ENCODE results near the gene ZNF146. TPM values are rescaled to one million over a fixed set of nuclear protein-coding genes. Genes with fewer than 3 reads are reported as not detected.
A peak's percentile ranks its signal among the peaks of the same experiment; 100 is the strongest.
"Not testable (repeated sequence)": the region's sequence is repeated elsewhere in the genome, so short reads cannot be mapped to it uniquely, and the experiment has no call there.

ZNF146 gene
- total and polyA plus RNA-seq, 2 donors: 39.2 to 145 TPM

DNA sequence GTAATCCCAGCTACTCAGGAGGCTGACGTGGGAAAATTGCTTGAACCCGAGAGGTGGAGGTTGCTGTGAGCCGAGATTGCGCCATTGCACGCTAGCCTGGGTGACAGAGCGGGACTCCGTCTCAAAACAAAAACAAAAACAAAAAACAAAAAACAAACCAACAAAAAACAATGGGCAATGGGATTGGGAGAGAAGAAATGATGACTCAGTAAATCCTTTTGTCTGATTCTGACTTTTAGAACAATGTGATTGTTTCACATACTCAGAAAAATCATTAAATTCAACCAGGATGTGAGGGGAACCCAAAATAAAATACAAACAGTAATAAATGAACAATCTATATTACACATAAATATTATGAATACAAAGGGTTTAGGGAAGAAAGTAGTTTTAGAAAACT is 5.5 kb upstream of the ZNF146 start:
- H3K36me3 ChIP-seq (ENCODE audit: insufficient read depth): no peaks in the 10 kb centered on the region
- WGBS: 99% methylated on average over 7 of the region's 7 CpGs
- no peaks in the 10 kb centered on the region for H3K4me1 ChIP-seq (ENCODE audit: insufficient read depth)
- no peak overlapping the region for H3K4me3 ChIP-seq (ENCODE audit: low read depth, low read length)
- no peak overlapping the region for H3K27ac ChIP-seq (ENCODE audit: low read depth)
- DNase-seq (ENCODE audit: extremely low spot score): no peak

DNA sequence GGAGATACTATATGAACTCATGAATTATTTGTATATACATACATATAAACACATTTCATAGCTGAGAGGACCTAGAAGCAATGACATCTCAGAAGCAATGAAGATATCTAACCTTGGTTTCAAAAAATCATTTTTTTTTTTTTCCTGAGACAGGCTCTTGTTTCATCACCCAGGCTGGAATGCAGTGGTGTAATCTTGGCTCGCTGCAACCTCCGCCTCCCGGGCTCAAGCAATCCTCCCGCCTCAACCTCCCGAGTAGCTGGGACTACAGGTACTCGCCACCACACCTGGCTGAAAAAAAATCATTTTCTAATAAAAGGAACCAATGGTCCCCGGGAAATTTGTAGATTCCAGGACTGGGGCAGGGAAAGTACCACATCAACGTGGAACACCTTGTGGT is 4.4 kb upstream of the ZNF146 start:
- Histone ChIP-seq H3K4me1 (ENCODE audit: insufficient read depth) (no peaks in the 10 kb centered on the region), H3K27ac (ENCODE audit: low read depth) (no peak overlapping the region), H3K36me3 (ENCODE audit: insufficient read depth) (no peaks in the 10 kb centered on the region), H3K4me3 (ENCODE audit: low read depth, low read length) (no peak overlapping the region)
- DNase-seq (ENCODE audit: extremely low spot score): no peak
- 93% methylated on average over 8 of the region's 8 CpGs for WGBS

DNA sequence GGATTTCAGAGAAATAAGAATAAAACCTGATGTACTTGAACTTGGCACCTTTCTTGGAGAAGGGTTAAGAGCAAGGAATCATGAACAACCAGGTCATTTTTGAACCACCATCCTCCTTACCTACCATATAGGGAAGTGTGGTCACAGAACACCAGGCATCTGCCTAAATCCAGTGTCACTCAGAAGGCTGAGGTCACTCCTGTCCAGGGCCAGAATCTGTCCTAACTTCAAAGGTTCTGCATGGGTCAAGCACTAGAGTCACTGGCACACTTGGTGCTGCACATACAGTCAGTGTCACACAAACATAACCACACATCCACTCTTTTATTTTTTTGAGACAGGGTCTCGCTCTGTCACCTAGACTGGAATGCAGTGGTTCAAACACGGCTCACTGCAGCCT is 2.0 kb upstream of the ZNF146 start:
- no peaks in the 10 kb centered on the region for H3K4me1 ChIP-seq (ENCODE audit: insufficient read depth)
- H3K27ac ChIP-seq (ENCODE audit: low read depth): no peak overlapping the region
- no peaks in the 10 kb centered on the region for H3K36me3 ChIP-seq (ENCODE audit: insufficient read depth)
- no peak overlapping the region for H3K4me3 ChIP-seq (ENCODE audit: low read depth, low read length)
- 93% methylated on average over 2 of the region's 2 CpGs for WGBS
- no peak for DNase-seq (ENCODE audit: extremely low spot score)

DNA sequence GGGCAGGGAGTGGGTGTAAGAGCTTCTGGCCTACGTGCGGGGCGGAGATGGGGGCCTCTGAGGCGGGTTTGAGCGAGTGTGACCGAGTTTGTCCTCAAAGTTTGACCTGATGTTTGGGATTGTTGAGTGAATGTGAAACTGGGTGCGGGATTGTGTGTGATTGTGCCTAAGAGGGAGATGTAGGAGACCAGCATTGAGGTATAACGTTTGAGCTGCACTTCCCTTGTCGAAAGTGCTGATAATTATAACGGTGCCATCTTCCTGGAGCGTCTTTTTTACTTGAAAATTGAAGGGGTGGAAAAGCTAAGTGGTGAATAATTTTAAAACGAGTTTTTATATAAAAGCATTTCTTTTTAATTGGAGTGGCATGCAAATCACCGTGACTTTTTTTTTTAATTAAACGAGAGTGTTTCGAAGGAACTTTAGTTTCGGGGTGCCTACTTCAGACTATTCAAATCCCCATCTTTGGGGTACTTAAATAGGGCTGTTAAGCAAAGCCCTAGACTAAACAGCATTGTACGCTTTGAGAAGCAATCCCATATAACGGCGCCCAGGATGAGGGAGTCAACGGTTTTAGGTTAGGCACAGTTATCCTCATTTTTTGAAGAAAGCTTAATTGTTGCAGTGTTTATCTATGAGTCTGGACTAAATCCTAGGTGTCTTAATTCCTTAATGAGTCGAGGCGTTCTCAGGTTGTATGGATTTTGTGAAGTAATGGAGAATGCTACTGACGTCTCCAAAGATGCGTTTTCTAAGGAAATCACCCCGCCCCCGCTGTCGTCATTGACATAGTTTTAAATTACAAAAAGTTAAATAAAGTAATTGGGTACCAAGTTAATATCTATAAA is 594 bp downstream of the ZNF146 start:
- no peaks in the 10 kb centered on the region for H3K36me3 ChIP-seq (ENCODE audit: insufficient read depth)
- H3K27ac ChIP-seq (ENCODE audit: low read depth): peak overlapping the region; percentile 90
- DNase-seq (ENCODE audit: extremely low spot score): no peak
- no peaks in the 10 kb centered on the region for H3K4me1 ChIP-seq (ENCODE audit: insufficient read depth)
- peak overlapping the region; percentile 63 for H3K4me3 ChIP-seq (ENCODE audit: low read depth, low read length)
- WGBS: 1% methylated on average over 27 of the region's 27 CpGs

DNA sequence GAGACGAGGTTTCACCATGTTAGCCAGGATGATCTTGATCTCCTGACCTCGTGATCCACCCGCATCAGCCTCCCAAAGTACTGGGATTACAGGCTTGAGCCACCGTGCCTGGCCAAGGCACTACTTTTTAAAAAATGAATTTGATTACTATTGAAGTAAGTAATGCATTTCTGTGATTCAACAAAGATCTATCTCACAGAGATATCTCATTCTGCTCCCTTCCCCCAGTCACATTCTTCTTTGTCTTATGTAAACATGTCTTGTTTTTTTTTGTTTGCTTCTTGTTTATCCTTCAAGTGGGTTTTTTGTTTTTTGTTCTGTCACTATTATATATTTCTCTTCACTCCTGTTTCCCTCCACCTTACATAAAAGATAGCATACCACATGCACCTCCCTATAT is 6.6 kb downstream of the ZNF146 start:
- 76% methylated on average over 4 of the region's 4 CpGs for WGBS
- Histone ChIP-seq H3K36me3 (ENCODE audit: insufficient read depth) (peaks cover 2% of the 10 kb centered on the region), H3K4me3 (ENCODE audit: low read depth, low read length) (no peak overlapping the region), H3K4me1 (ENCODE audit: insufficient read depth) (no peaks in the 10 kb centered on the region), H3K27ac (ENCODE audit: low read depth) (no peak overlapping the region)
- DNase-seq (ENCODE audit: extremely low spot score): no peak

DNA sequence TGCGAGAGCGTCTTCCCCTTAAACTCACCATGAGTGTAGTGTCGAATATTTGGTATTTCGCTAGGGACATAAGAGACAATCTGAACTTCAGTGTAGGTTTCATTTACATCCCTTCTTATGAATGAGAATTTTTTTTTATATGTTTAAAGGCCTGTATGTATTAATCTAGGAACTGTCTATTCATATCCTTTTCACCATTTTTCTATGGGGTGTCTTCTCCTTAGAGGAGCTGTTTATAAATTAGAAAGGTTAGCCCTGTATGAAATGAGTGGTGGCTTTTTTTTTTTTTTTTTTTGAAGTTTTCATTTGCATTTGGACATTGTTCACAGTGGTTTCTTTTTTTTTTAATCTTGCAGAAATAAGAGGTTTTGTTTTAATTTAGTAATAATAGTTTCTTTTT is 7.6 kb downstream of the ZNF146 start:
- WGBS: 97% methylated on average over 4 of the region's 4 CpGs
- Histone ChIP-seq H3K4me1 (ENCODE audit: insufficient read depth) (no peaks in the 10 kb centered on the region), H3K36me3 (ENCODE audit: insufficient read depth) (peaks cover 2% of the 10 kb centered on the region), H3K27ac (ENCODE audit: low read depth) (no peak overlapping the region), H3K4me3 (ENCODE audit: low read depth, low read length) (no peak overlapping the region)
- DNase-seq (ENCODE audit: extremely low spot score): no peak

DNA sequence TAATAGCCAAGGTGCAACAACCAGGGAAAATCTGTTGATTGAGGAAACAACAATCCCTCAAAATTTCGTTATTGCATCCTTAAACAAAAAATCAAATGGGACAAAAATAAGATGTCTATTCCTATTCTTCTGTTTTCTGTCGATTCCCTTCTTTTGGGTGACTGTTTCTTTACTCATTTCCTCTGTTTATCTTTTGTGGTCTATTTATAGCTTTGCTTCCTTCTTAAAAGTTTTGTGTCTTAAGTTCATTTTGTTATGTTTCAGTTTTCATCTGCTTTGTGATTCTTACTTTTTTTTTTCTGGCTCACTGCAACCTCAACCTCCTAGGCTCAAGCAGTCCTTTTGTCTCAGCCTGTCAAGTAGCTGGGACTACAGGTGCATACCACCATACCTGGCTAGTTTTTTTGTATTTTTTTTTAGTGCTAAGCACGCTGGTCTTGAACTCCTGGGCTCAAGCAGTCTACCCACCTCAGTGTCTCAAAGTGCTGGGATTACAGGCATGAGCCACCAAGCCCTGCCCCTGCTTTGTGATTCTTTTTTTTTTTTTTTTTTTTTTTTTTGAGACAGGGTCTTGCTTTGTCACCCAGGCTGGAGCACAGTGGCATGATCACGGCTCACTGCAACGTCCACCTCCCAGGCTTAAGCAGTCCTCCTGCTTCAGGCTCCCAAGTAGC is 10.4 kb downstream of the ZNF146 start:
- no peak for DNase-seq (ENCODE audit: extremely low spot score)
- H3K36me3 ChIP-seq (ENCODE audit: insufficient read depth): peaks cover 5% of the 10 kb centered on the region
- H3K4me1 ChIP-seq (ENCODE audit: insufficient read depth): no peaks in the 10 kb centered on the region
- H3K4me3 ChIP-seq (ENCODE audit: low read depth, low read length): no peak overlapping the region
- H3K27ac ChIP-seq (ENCODE audit: low read depth): no peak overlapping the region
- 36% methylated on average over 5 of the region's 5 CpGs for WGBS

DNA sequence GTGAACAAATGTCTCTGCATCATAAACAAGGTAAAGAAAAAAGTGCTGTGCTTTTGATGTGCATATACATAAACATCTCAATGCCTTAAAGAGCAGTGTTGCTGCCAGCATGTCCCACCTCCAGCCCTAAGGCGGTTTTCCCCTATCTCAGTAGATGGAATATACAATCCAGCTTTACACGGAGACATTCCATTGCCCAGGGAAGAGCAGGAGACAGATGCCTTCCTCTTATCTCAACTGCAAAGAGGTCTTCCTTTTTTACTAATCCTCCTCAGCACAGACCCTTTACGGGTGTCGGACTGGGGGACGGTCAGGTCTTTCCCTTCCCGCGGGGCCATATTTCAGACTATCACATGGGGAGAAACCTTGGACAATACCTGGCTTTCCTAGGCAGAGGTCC is 18.7 kb downstream of the ZNF146 start:
- not testable (repeated sequence) for H3K4me1 ChIP-seq (ENCODE audit: insufficient read depth); DNase-seq (ENCODE audit: extremely low spot score); H3K4me3 ChIP-seq (ENCODE audit: low read depth, low read length); H3K27ac ChIP-seq (ENCODE audit: low read depth)
- peaks cover 34% of the 10 kb centered on the region for H3K36me3 ChIP-seq (ENCODE audit: insufficient read depth)
- 69% methylated on average over 7 of the region's 7 CpGs for WGBS

DNA sequence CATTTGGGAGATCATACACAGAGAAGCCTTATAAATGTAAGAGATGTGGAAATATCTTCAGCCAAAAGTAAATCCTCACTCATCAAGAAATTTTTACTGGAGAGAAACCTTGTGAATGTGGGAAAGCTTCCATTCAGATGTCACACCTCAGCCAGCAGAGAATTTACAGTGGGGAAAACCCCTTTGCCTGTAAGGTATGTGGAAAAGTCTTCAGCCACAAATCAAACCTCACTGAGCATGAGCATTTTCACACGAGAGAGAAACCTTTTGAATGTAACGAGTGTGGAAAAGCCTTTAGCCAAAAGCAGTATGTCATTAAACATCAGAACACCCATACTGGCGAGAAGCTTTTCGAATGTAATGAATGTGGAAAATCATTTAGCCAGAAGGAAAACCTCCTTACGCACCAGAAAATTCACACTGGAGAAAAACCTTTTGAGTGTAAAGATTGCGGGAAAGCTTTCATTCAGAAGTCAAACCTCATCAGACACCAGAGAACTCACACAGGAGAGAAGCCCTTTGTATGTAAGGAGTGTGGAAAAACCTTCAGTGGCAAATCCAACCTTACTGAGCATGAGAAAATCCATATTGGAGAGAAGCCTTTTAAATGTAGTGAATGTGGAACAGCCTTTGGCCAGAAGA is 21.5 kb downstream of the ZNF146 start:
- no peak for DNase-seq (ENCODE audit: extremely low spot score)
- Histone ChIP-seq H3K4me3 (ENCODE audit: low read depth, low read length) (no peak overlapping the region), H3K4me1 (ENCODE audit: insufficient read depth) (no peaks in the 10 kb centered on the region), H3K36me3 (ENCODE audit: insufficient read depth) (peaks cover 26% of the 10 kb centered on the region), H3K27ac (ENCODE audit: low read depth) (no peak overlapping the region)
- WGBS: 97% methylated on average over 6 of the region's 6 CpGs

DNA sequence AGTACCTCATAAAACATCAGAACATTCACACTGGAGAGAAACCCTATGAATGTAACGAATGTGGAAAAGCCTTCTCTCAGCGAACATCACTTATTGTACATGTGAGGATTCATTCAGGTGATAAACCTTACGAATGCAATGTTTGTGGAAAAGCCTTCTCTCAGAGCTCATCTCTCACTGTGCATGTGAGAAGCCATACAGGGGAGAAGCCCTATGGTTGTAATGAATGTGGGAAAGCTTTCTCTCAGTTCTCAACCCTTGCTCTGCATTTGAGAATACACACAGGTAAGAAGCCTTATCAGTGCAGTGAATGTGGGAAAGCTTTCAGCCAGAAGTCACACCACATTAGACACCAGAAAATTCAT is 22.0 kb downstream of the ZNF146 start:
- peaks cover 24% of the 10 kb centered on the region for H3K36me3 ChIP-seq (ENCODE audit: insufficient read depth)
- H3K4me3 ChIP-seq (ENCODE audit: low read depth, low read length): no peak overlapping the region
- no peak overlapping the region for H3K27ac ChIP-seq (ENCODE audit: low read depth)

DNA sequence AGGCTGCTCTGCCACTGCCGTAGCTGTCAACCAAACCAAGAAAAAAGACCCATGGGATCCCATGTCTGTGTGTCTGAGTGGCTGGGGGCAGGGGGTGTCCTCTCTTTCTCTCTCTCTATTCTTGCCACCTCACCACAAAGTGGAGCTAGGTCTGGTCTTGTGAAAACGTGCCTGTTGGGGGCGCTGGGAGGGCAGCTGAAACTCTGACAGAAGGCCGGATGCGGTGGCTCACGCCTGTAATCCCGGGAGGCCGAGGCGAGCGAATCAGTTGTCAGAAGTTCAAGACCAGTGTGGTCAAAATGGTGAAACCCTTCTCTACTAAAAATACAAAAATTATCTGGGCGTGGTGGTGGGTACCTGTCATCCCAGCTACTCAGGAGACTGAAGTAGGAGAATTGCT is 29.2 kb downstream of the ZNF146 start:
- H3K4me1 ChIP-seq (ENCODE audit: insufficient read depth): no peaks in the 10 kb centered on the region
- H3K4me3 ChIP-seq (ENCODE audit: low read depth, low read length): no peak overlapping the region
- no peaks in the 10 kb centered on the region for H3K36me3 ChIP-seq (ENCODE audit: insufficient read depth)
- DNase-seq (ENCODE audit: extremely low spot score): no peak
- H3K27ac ChIP-seq (ENCODE audit: low read depth): no peak overlapping the region
- WGBS: 72% methylated on average over 11 of the region's 11 CpGs

More for the DNA sequence above, 22.0 kb downstream of the ZNF146 start:
- DNase-seq (ENCODE audit: extremely low spot score): no peak
- no peaks in the 10 kb centered on the region for H3K4me1 ChIP-seq (ENCODE audit: insufficient read depth)
- WGBS: over 99% methylated on average over 3 of the region's 3 CpGs

DNA sequence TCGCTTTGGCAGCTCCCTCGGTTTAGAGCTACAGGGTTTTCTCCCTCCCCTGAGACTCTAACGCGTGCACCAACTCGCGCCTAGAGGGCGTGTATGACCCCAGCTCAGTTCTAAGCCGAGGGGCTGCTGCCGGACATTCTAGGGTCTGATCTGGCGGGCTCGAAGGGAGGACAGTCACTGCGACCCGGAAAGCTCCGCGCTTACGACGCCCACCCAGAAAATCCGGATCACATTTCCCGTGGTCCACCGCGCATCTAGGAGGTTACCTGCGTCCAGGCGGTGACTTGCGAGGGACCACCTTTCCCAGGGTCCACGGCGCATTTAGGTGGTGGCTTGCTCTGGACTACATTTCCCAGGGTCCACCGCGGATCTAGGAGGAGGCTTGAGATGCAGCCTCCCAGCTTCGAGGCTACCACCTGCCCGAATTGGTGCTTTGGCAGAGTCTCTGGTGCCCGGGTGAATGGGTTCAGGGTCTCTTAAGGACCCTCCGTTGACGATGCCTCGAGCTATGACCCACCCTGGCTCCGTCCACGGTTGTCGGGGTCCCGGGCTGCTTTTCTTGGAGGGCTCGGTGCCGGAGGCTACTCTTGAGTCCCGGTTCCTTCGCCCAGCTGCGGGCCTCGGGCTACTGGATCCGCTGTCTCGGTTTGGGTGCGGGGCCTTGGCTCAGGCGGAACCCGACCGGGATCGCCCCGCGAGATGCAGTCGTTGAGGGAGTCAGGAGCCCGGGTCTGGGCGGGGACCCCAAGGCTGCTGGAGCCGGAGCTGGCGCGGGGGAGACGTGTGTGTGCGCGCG is 30.5 kb downstream of the ZNF146 start:
- WGBS: 2% methylated on average over 63 of the region's 63 CpGs
- H3K36me3 ChIP-seq (ENCODE audit: insufficient read depth): no peaks in the 10 kb centered on the region
- DNase-seq (ENCODE audit: extremely low spot score): no peak
- no peaks in the 10 kb centered on the region for H3K4me1 ChIP-seq (ENCODE audit: insufficient read depth)
- H3K4me3 ChIP-seq (ENCODE audit: low read depth, low read length): peak overlapping the region; percentile 30
- H3K27ac ChIP-seq (ENCODE audit: low read depth): no peak overlapping the region

DNA sequence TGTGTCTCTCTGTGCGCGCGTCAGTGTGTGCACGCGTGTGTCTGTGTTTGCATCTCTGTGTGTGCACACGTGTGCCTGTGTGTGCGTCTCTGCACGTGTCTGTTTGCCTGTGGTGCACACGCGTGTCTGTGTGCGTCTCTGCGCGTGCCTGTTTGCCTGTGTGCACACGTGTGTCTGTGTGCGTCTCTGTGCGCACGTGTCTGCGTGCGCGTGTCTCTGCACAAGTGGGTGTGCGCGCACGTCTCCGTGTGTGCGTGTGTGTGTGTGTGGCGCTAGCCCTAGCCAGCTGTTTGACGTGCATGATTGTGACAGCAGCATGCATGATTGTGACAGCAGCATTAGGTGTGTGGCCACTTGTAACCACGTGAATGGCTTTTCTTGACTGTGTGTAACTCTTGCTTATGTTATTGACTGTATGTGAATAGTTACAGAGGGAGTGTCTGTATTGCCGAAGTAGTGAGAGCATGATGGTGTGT is 31.1 kb downstream of the ZNF146 start:
- Histone ChIP-seq H3K36me3 (ENCODE audit: insufficient read depth) (no peaks in the 10 kb centered on the region), H3K4me3 (ENCODE audit: low read depth, low read length) (no peak overlapping the region), H3K4me1 (ENCODE audit: insufficient read depth) (no peaks in the 10 kb centered on the region), H3K27ac (ENCODE audit: low read depth) (no peak overlapping the region)
- 17% methylated on average over 29 of the region's 29 CpGs for WGBS
- no peak for DNase-seq (ENCODE audit: extremely low spot score)

Data from urinary bladder (tissue), 4 donors.